RKO (cell line): ENCODE data around the gene LOXL4.
"Not testable (repeated sequence)": the region's sequence is repeated elsewhere in the genome, so short reads cannot be mapped to it uniquely, and the experiment has no call there.

Source experiments
- DNase-seq: peaks from one replicate; pipeline ENCODE4 v3.0.0-alpha.2; 2016; ENCODE audit warnings: low spot score

The LOXL4 gene

GRCh38 chr10:98244141-98244540, 23.9 kb downstream of the LOXL4 start:
- no peak for DNase-seq

GRCh38 chr10:98242823-98243222, 25.2 kb downstream of the LOXL4 start:
- DNase-seq: peak; percentile 24

- no peak for DNase-seq
Measured at GRCh38 chr10:98240524-98240923, 27.5 kb downstream of the LOXL4 start.

- DNase-seq: no peak
Measured at GRCh38 chr10:98238391-98238790, 29.6 kb downstream of the LOXL4 start.

GRCh38 chr10:98236862-98237261, 31.1 kb downstream of the LOXL4 start:
- DNase-seq: no peak

GRCh38 chr10:98235846-98236245, 32.1 kb downstream of the LOXL4 start:
- DNase-seq: no peak

- no peak for DNase-seq
Measured at GRCh38 chr10:98231417-98231816, 36.6 kb downstream of the LOXL4 start.

- DNase-seq: not testable (repeated sequence)
Measured at GRCh38 chr10:98228266-98228665, 39.7 kb downstream of the LOXL4 start.

- not testable (repeated sequence) for DNase-seq
Measured at GRCh38 chr10:98227713-98228112, 40.3 kb downstream of the LOXL4 start.

GRCh38 chr10:98226508-98227144, 41.4 kb downstream of the LOXL4 start:
- DNase-seq: no peak

GRCh38 chr10:98224996-98225395, 43.0 kb downstream of the LOXL4 start:
- no peak for DNase-seq

- no peak for DNase-seq
Measured at GRCh38 chr10:98224509-98224908, 43.5 kb downstream of the LOXL4 start.

GRCh38 chr10:98223874-98224273, 44.1 kb downstream of the LOXL4 start:
- DNase-seq: no peak

GRCh38 chr10:98217801-98218200, 50.2 kb downstream of the LOXL4 start:
- no peak for DNase-seq

- no peak for DNase-seq
Measured at GRCh38 chr10:98215373-98215772, 52.6 kb downstream of the LOXL4 start.

- DNase-seq: no peak
Measured at GRCh38 chr10:98213740-98214139, 54.3 kb downstream of the LOXL4 start.

- DNase-seq: no peak
Measured at GRCh38 chr10:98212196-98212595, 55.8 kb downstream of the LOXL4 start.

GRCh38 chr10:98209441-98209840, 58.6 kb downstream of the LOXL4 start:
- no peak for DNase-seq

- DNase-seq: peak; percentile 1
Measured at GRCh38 chr10:98208925-98209324, 59.1 kb downstream of the LOXL4 start.

GRCh38 chr10:98205351-98205750, 62.6 kb downstream of the LOXL4 start:
- DNase-seq: no peak

- DNase-seq: no peak
Measured at GRCh38 chr10:98202378-98202777, 65.6 kb downstream of the LOXL4 start.

- DNase-seq: no peak
Measured at GRCh38 chr10:98201760-98202159, 66.2 kb downstream of the LOXL4 start.
